HepG2 (cell line): Measurements from ENCODE around the gene SOX5. TPM values are rescaled to one million over a fixed set of nuclear protein-coding genes. Genes with fewer than 3 reads are reported as not detected.

Source experiments
- ATAC-seq: fragments of 200-7000 bp; cut with Tn5 transposase; 3 replicates; pipeline ENCODE4 v1.9.1; 2020; ENCODE audit warnings: mild to moderate bottlenecking, moderate library complexity
- BruUV-seq: library from RNA; stranded (reverse); fragments of 400-500 nt; replicated peaks from 2 replicates; lab custom pipeline; 2021; lab: Mats Ljungman, UMichigan
- CTCF ChIA-PET: fragments of 300-600 bp; formaldehyde crosslinking; extraction: SDS; loops from one replicate; lab custom pipeline; 2021; ENCODE audit warnings: low total read pairs, inconsistent platforms, low intra/inter-chr PET ratio; lab: Yijun Ruan, JAX
- POLR2A ChIA-PET: fragments of 350-600 bp; sonication (Branson Sonifier 250); formaldehyde crosslinking; loops from one replicate; lab custom pipeline; 2020; ENCODE audit warnings: antibody characterized with exemption, inconsistent platforms; lab: Yijun Ruan, JAX
- DNase-seq: peaks from one replicate; pipeline ENCODE4 v3.0.0-alpha.2; 2015; ENCODE audit warnings: low spot score
- FAIRE-seq: peaks from 3 replicates; lab custom pipeline; 2011; peaks lifted over from hg19 to GRCh38; lab: Jason Lieb, UNC
- H2AFZ ChIP-seq: one replicate; pipeline ENCODE4 v1.6.1; 2011; ENCODE audit warnings: low read length, inconsistent platforms
- H3K27ac ChIP-seq: fragments of 300-600 bp; 3 replicates; pipeline ENCODE4 v1.8.0; 2011; ENCODE audit warnings: mixed run types, mild to moderate bottlenecking, mixed read lengths, low read length, inconsistent platforms; ENCODE audit not compliant: insufficient read depth; ENCODE audit errors: extremely low read length
- H3K27me3 ChIP-seq, 2 experiments: fragments of 200-600 bp in 1 of 2; 2 replicates in 1 of 2; 3 replicates in 1 of 2; pipeline versions ENCODE4 v1.6.0 to v1.8.0; 2011; ENCODE audit warnings: low read length in 2 of 2, mild to moderate bottlenecking in 2 of 2, moderate library complexity in 2 of 2, inconsistent platforms in 1 of 2; ENCODE audit not compliant: insufficient read depth in 2 of 2, control insufficient read depth in 1 of 2
- H3K36me3 ChIP-seq, 2 experiments: fragments of 200-600 bp in 1 of 2; replicated peaks in 1 of 2; 2 replicates in 1 of 2; 3 replicates in 1 of 2; pipeline versions ENCODE4 v1.5.1 to v1.8.0; 2011; ENCODE audit warnings: low read length in 2 of 2, inconsistent platforms in 1 of 2; ENCODE audit not compliant: insufficient read depth in 2 of 2, control insufficient read depth in 1 of 2
- H3K4me1 ChIP-seq: 2 replicates; pipeline ENCODE4 v1.5.1; 2012; ENCODE audit warnings: low read length, inconsistent platforms; ENCODE audit not compliant: insufficient read depth
- H3K4me2 ChIP-seq: 2 replicates; pipeline ENCODE4 v1.6.0; 2011; ENCODE audit warnings: low read depth, low read length, inconsistent platforms
- H3K4me3 ChIP-seq, 3 experiments: fragments of 200-600 bp in 1 of 3; sonication (generic), shearing (Covaris generic) in 1 of 3; replicated peaks in 1 of 3; 2 replicates each; pipeline ENCODE4 v1.5.1; 2011 to 2016; ENCODE audit warnings: low read length in 3 of 3, inconsistent platforms in 2 of 3, low read depth in 2 of 3, mild to moderate bottlenecking in 2 of 3, control low read depth in 1 of 3, mixed read lengths in 1 of 3; ENCODE audit not compliant: insufficient read depth in 1 of 3
- H3K79me2 ChIP-seq: one replicate; pipeline ENCODE4 v1.6.1; 2011; ENCODE audit warnings: low read length, inconsistent platforms; ENCODE audit not compliant: insufficient read depth
- H3K9ac ChIP-seq: 2 replicates; pipeline ENCODE4 v1.6.0; 2011; ENCODE audit warnings: mild to moderate bottlenecking, low read depth, low read length, inconsistent platforms; ENCODE audit not compliant: insufficient read depth
- H3K9me3 ChIP-seq: 2 replicates; pipeline ENCODE4 v1.5.1; 2012; ENCODE audit warnings: mild to moderate bottlenecking, low read length
- H4K20me1 ChIP-seq: 2 replicates; pipeline ENCODE4 v1.6.0; 2011; ENCODE audit warnings: inconsistent platforms, mild to moderate bottlenecking, low read length, moderate library complexity; ENCODE audit not compliant: insufficient read depth
- CENPBD1 ChIP-seq: sonication (generic); formaldehyde crosslinking; IDR thresholded peaks from 2 replicates; pipeline ENCODE4 v1.8.0; 2022; ENCODE audit warnings: missing genetic modification reagents, low read depth, mild to moderate bottlenecking, borderline replicate concordance
- CTCF ChIP-seq: sonication (generic); formaldehyde crosslinking; IDR thresholded peaks from 2 replicates; pipeline ENCODE4 v1.5.0; 2020; ENCODE audit warnings: mild to moderate bottlenecking, missing genetic modification reagents, moderate library complexity
- KLF16 ChIP-seq, 2 experiments: sonication (generic) in 1 of 2; formaldehyde crosslinking in 1 of 2; IDR thresholded peaks; 2 replicates each; pipeline versions ENCODE4 v1.6.1 to v1.8.0; 2016 to 2023; ENCODE audit warnings: missing genetic modification reagents in 2 of 2, missing compliant biosample characterization in 1 of 2
- MTA1 ChIP-seq: sonication (generic); formaldehyde crosslinking; IDR thresholded peaks from 2 replicates; pipeline ENCODE4 v1.4.0; 2020; ENCODE audit warnings: missing genetic modification reagents, mild to moderate bottlenecking, borderline replicate concordance
- PHB2 ChIP-seq: fragments of 450-650 bp; IDR thresholded peaks from 2 replicates; pipeline ENCODE4 v1.6.1; 2018; ENCODE audit not compliant: partially characterized antibody
- RXRA ChIP-seq: sonication (generic); formaldehyde crosslinking; IDR thresholded peaks from 2 replicates; pipeline ENCODE4 v1.5.1; 2020; ENCODE audit warnings: missing genetic modification reagents
- SCMH1 ChIP-seq: sonication (generic); formaldehyde crosslinking; IDR thresholded peaks from 2 replicates; pipeline ENCODE4 v1.9.0; 2021; ENCODE audit warnings: missing genetic modification reagents, mild to moderate bottlenecking, borderline replicate concordance
- SIX4 ChIP-seq: sonication (generic); formaldehyde crosslinking; IDR thresholded peaks from 2 replicates; pipeline ENCODE4 v1.4.0; 2020; ENCODE audit warnings: missing genetic modification reagents
- SRY ChIP-seq: sonication (generic); formaldehyde crosslinking; IDR thresholded peaks from 2 replicates; pipeline ENCODE4 v1.8.0; 2022; ENCODE audit warnings: mild to moderate bottlenecking, missing genetic modification reagents
- TRIM24 ChIP-seq: sonication (generic); formaldehyde crosslinking; IDR thresholded peaks from 2 replicates; pipeline ENCODE4 v1.8.0; 2022; ENCODE audit warnings: mild to moderate bottlenecking, missing genetic modification reagents
- ZBTB14 ChIP-seq: sonication (generic); formaldehyde crosslinking; IDR thresholded peaks from 2 replicates; pipeline ENCODE4 v1.4.0; 2020; ENCODE audit warnings: missing genetic modification reagents
- ZBTB21 ChIP-seq: sonication (generic); formaldehyde crosslinking; IDR thresholded peaks from 2 replicates; pipeline ENCODE4 v1.4.0; 2020; ENCODE audit warnings: missing genetic modification reagents
- ZBTB49 ChIP-seq: sonication (generic); formaldehyde crosslinking; IDR thresholded peaks from 2 replicates; pipeline ENCODE4 v1.4.0; 2020; ENCODE audit warnings: missing genetic modification reagents, borderline replicate concordance
- ZFP36 ChIP-seq: fragments of 150-350 bp; IDR thresholded peaks from 2 replicates; pipeline ENCODE4 v1.6.1; 2018; ENCODE audit warnings: borderline replicate concordance, low read length, low read depth; ENCODE audit not compliant: partially characterized antibody
- ZNF530 ChIP-seq: sonication (generic); formaldehyde crosslinking; IDR thresholded peaks from 2 replicates; pipeline ENCODE4 v1.5.0; 2020; ENCODE audit warnings: low read depth, mild to moderate bottlenecking, missing genetic modification reagents
- ZNF569 ChIP-seq: sonication (generic); formaldehyde crosslinking; IDR thresholded peaks from 2 replicates; pipeline ENCODE4 v1.5.0; 2020; ENCODE audit warnings: mild to moderate bottlenecking, missing genetic modification reagents, moderate library complexity, borderline replicate concordance
- ZNF75D ChIP-seq: sonication (generic); formaldehyde crosslinking; IDR thresholded peaks from 2 replicates; pipeline ENCODE4 v1.8.1; 2023; ENCODE audit warnings: missing genetic modification reagents, mild to moderate bottlenecking, borderline replicate concordance
- ZNF83 ChIP-seq: sonication (generic); formaldehyde crosslinking; IDR thresholded peaks from 2 replicates; pipeline ENCODE4 v1.4.0; 2020; ENCODE audit warnings: missing genetic modification reagents, mild to moderate bottlenecking, borderline replicate concordance
- in situ Hi-C: cut with HindIII; loops from 2 replicates; pipeline ENCODE4 v1.10.0; 2017; ENCODE audit warnings: low pct_unique_long_range_greater_than_20kb; ENCODE audit not compliant: extremely low pct_ligation_motif_present
- intact Hi-C: fragments of 100-400 bp; cut with micrococcal nuclease; formaldehyde crosslinking; loops from one replicate; pipeline ENCODE4 v1.10.0; 2022; ENCODE audit not compliant: unreplicated experiment
- polyA plus RNA-seq, 8 experiments: library from polyadenylated mRNA; depleted of rRNA in 3 of 8; stranded (reverse) in 7 of 8; unstranded in 1 of 8; fragments of >200 nt; fragmentation: Illumina TruSeq in 4 of 8; extraction: Trizol in 4 of 8; gene quantifications; 2 replicates each; pipeline versions ENCODE4 v1.2.1 to v1.2.3, GENCODE V29; 2011 to 2016; ENCODE audit warnings: low read depth in 4 of 8, missing spikeins in 1 of 8, mixed read lengths in 1 of 8; ENCODE audit not compliant: insufficient read depth in 1 of 8
- total RNA-seq, 5 experiments: library from RNA; depleted of rRNA; stranded (reverse); fragments of >200 nt; fragmentation: Illumina TruSeq; extraction: Trizol; gene quantifications; 2 replicates each; pipeline ENCODE4 v1.2.3, GENCODE V29; 2016; ENCODE audit warnings: low read depth in 1 of 5

Gene SOX5
- total and polyA plus RNA-seq, 2 of the 13 experiments (the other 11 are each of a cell fraction or from before 2014, with no cell fraction given): 18.5 to 76.4 TPM

GRCh38 chr12:23533265-23533664 is 416.2 kb downstream of the SOX5 start:
- no peaks in the 10 kb centered on the region for H3K4me1 ChIP-seq
- no peaks in the 10 kb centered on the region; a peak in 1 of 5 replicates for H3K27me3 ChIP-seq
- no peak overlapping the region for H3K9ac ChIP-seq
- H3K4me3 ChIP-seq: no peak overlapping the region
- intact Hi-C loops: no loop called here
- H2AFZ ChIP-seq: no peak overlapping the region
- peaks cover 5 to 28% of the 10 kb centered on the region in 2 experiments for H3K36me3 ChIP-seq
- no peak for ATAC-seq
- POLR2A ChIA-PET: no interaction called here
- in situ Hi-C loops: no loop called here
- no peak for DNase-seq
- CTCF ChIA-PET: no interaction called here
- no TSS peak for BruUV-seq
- H3K79me2 ChIP-seq: no peaks in the 10 kb centered on the region
- H3K4me2 ChIP-seq: no peak overlapping the region
- no peak overlapping the region for H3K27ac ChIP-seq
- no peaks in the 10 kb centered on the region for H4K20me1 ChIP-seq
- H3K9me3 ChIP-seq: no peaks in the 10 kb centered on the region
- no peak for FAIRE-seq
- TF ChIP-seq ZNF530 (CRISPR knock-in tag): no peak
- no peak for TF ChIP-seq MTA1
- no peak for TF ChIP-seq ZBTB21 (CRISPR knock-in tag)
- TF ChIP-seq ZNF75D: no peak
- no peak for TF ChIP-seq PHB2
- TF ChIP-seq TRIM24: no peak
- TF ChIP-seq ZBTB14 (CRISPR knock-in tag): no peak
- no peak for TF ChIP-seq ZNF569
- no peak for TF ChIP-seq KLF16 (CRISPR knock-in tag; IDR thresholded peaks at IDR 0.05)
- no peak for TF ChIP-seq RXRA
- no peak for TF ChIP-seq CENPBD1 (CRISPR knock-in tag)
- no peak for TF ChIP-seq SIX4 (CRISPR knock-in tag)
- no peak for TF ChIP-seq ZBTB49 (CRISPR knock-in tag)
- TF ChIP-seq ZNF83 (CRISPR knock-in tag): no peak
- TF ChIP-seq SCMH1 (CRISPR knock-in tag): no peak
- no peak for TF ChIP-seq ZFP36
- no peak for TF ChIP-seq CTCF (CRISPR knock-in tag)
- no peak for TF ChIP-seq SRY (CRISPR knock-in tag)
